Measurements from ENCODE around the gene CASP2. TPM values are rescaled to one million over a fixed set of nuclear protein-coding genes. Genes with fewer than 3 reads are reported as not detected.

CASP2 gene
- total RNA-seq, 4 donors from 2014 or later: 15.6 to 25.3 (median 17.6) TPM

GRCh38 chr7:143256325-143256724 is 31.8 kb upstream of the CASP2 start:
- TF ChIP-seq, protein P1, sequence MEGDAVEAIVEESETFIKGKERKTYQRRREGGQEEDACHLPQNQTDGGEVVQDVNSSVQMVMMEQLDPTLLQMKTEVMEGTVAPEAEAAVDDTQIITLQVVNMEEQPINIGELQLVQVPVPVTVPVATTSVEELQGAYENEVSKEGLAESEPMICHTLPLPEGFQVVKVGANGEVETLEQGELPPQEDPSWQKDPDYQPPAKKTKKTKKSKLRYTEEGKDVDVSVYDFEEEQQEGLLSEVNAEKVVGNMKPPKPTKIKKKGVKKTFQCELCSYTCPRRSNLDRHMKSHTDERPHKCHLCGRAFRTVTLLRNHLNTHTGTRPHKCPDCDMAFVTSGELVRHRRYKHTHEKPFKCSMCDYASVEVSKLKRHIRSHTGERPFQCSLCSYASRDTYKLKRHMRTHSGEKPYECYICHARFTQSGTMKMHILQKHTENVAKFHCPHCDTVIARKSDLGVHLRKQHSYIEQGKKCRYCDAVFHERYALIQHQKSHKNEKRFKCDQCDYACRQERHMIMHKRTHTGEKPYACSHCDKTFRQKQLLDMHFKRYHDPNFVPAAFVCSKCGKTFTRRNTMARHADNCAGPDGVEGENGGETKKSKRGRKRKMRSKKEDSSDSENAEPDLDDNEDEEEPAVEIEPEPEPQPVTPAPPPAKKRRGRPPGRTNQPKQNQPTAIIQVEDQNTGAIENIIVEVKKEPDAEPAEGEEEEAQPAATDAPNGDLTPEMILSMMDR (IDR thresholded peaks at IDR 0.05; ENCODE audit: low read depth): no peak

DNA sequence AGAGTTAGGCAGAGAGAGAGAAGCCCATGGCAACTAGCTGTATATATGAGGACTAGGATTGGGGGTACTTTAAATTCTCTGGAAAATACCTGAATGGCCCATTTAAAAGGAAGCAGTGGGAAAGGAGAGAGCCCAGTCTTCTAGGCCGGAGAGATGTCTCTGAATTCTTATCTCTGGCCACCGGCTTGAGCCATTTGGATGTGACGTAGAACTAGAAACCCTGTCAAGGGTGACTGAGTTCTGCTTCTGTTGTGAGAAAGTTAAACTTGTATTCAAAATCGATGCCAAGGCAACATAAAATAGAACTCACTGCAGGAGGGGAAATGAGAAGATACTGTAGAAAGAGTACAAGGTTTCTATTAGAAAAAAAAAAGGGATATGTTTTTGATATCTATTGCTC is 31.2 kb upstream of the CASP2 start:
- TF ChIP-seq, protein P1 (IDR thresholded peaks at IDR 0.05; ENCODE audit: low read depth): no peak

GRCh38 chr7:143257501-143257900 is 30.6 kb upstream of the CASP2 start:
- TF ChIP-seq, protein P1 (IDR thresholded peaks at IDR 0.05; ENCODE audit: low read depth): no peak

DNA sequence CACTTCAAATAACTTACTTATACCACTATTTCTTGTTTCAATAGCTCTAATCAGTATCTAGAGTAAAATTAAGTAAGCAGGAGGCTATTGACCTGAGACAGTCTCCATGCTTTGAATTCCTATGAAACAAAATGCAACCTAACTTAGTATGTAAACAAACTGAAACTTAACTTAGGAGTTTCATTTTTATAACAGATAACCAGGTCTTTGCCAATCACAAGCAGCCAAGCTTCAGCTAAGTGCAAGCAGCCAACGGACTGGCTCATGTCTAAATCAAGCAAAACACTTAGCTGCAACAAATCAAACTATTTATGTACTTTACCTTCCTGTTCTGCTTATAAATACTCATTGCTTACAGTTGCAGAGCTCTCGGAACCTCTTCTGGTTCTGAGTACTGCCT is 29.3 kb upstream of the CASP2 start:
- TF ChIP-seq, protein P1 (IDR thresholded peaks at IDR 0.05; ENCODE audit: low read depth): no peak

GRCh38 chr7:143259765-143260164 is 28.4 kb upstream of the CASP2 start:
- TF ChIP-seq, protein P1 (IDR thresholded peaks at IDR 0.05; ENCODE audit: low read depth): no peak

DNA sequence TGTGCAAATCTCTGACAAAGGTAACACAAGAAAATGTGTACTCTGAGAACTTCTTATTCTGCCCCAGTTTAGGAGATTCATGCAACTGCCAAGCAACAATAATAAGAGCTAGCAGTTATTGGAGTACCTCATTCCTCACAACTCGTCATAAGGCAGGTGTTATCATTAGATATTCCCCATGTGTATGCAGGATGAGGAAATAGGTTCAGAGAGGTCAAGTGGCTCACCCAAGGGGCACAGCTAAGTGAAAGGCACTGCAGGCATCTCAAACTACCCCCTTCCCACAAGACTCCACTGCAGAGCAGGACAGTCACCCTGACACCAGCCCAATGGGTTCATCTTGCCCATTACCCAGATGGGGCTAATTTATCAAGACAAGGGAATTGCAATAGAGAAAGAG is 26.2 kb upstream of the CASP2 start:
- TF ChIP-seq, protein P1 (IDR thresholded peaks at IDR 0.05; ENCODE audit: low read depth): no peak

DNA sequence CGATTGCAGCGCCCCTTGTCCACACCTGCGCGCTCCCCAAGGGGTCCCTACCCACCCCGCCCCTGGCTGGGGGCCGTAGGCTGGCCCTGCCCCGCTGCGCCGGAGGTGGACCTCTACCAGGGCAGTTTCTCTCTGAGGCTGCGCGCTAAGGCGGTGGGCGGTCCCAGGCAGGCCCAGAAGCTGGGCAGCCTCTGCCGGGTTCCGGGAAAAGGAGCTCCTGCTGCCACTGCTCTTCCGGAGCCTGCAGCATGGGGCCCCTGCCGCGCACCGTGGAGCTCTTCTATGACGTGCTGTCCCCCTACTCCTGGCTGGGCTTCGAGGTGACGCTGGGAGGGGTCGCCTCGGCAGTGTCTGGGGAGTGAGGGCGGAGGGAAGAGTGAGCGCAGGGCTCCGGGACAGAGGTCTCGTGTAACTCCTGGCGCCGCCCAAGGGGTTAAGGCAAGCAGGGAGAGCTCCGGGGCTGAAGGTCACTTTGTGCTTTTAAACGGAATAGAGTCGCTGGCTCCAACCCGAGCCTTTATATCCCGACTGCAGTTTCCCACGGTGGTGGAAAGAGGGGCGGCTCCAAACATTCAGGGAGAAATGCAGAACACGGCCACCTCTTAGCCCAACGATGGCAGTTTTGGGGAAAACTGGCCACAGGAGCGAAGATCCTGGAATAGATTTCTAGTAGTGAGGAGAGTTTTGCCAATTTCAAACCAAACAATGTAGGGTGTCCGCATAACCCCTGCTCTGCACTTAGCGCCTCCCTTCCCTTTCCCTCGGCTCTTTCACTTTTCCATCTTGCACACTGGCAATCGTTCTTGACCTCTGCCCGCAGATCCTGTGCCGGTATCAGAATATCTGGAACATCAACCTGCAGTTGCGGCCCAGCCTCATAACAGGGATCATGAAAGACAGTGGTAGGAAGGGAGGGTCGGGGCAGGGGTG is 24.6 kb upstream of the CASP2 start, which contains the start of gene GSTK1:
Gene GSTK1, plus strand, starts transcription at position 176 of the 930 bp plus-strand sequence. Its CDS starts 73 bp downstream, at position 249.
- TF ChIP-seq, protein P1 (IDR thresholded peaks at IDR 0.05; ENCODE audit: low read depth): no peak
